GM19455 (cell line): ENCODE measurements around the gene HBB.

Experiments used
- ATAC-seq: cut with Tn5 transposase; IDR thresholded peaks from one replicate; pipeline ENCODE4 v1.9.1; 2021; ENCODE audit not compliant: unreplicated experiment

HBB gene

DNA sequence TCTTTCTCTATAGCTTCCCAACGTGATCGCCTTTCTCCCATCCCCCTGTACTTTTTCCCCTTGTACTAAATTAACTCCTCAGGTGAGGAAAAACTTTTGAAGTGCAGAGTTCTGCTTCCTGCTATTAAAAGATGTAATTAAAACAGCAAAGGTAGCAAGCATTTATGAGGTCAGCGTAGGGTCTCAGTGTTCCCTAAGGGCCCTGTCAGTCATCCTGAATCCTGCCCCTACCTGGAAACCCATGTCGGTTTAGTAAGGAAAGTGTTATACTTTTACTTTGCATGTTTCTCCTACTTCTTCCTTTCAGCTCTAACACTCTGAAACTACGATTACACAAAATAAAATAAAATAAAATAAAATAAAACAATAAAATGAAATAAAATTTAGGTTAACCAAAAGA lies 1.3 kb upstream of the HBB start:
- no peak for ATAC-seq

DNA sequence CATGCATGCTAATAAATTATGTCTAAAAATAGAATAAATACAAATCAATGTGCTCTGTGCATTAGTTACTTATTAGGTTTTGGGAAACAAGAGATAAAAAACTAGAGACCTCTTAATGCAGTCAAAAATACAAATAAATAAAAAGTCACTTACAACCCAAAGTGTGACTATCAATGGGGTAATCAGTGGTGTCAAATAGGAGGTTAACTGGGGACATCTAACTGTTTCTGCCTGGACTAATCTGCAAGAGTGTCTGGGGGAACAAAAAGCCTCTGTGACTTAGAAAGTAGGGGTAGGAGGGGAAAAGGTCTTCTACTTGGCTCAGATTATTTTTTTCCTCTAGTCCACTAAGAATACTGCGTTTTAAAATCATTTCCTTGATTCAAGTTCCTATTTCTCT lies 810 bp upstream of the HBB start:
- no peak for ATAC-seq

DNA sequence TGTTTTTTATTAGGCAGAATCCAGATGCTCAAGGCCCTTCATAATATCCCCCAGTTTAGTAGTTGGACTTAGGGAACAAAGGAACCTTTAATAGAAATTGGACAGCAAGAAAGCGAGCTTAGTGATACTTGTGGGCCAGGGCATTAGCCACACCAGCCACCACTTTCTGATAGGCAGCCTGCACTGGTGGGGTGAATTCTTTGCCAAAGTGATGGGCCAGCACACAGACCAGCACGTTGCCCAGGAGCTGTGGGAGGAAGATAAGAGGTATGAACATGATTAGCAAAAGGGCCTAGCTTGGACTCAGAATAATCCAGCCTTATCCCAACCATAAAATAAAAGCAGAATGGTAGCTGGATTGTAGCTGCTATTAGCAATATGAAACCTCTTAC lies 1.4 kb downstream of the HBB start:
- no peak for ATAC-seq

DNA sequence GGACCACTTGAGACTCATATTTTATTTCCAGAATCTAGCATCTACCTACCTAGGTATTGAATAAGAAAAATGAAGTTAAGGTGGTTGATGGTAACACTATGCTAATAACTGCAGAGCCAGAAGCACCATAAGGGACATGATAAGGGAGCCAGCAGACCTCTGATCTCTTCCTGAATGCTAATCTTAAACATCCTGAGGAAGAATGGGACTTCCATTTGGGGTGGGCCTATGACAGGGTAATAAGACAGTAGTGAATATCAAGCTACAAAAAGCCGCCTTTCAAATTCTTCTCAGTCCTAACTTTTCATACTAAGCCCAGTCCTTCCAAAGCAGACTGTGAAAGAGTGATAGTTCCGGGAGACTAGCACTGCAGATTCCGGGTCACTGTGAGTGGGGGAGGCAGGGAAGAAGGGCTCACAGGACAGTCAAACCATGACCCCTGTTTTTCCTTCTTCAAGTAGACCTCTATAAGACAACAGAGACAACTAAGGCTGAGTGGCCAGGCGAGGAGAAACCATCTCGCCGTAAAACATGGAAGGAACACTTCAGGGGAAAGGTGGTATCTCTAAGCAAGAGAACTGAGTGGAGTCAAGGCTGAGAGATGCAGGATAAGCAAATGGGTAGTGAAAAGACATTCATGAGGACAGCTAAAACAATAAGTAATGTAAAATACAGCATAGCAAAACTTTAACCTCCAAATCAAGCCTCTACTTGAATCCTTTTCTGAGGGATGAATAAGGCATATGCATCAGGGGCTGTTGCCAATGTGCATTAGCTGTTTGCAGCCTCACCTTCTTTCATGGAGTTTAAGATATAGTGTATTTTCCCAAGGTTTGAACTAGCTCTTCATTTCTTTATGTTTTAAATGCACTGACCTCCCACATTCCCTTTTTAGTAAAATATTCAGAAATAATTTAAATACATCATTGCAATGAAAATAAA lies 2.1 kb downstream of the HBB start:
- ATAC-seq: no peak

DNA sequence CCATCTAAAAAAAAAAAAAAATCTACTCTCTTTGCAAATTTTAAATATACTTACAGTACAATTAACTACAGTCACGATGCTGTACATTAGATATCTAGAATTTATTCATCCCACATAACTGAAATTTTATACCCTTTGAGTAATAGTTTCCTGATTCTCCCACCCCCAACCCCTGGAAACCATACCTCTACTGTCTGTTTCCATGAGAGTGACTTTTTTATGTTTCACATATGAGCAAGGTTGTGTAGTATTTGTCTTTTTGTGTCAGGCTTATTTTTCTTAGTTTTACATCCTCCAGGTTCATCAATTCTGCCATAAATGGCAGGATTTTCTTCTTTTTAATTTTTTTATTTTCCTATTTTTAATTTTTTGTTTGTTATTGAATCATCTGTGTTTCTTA lies 3.2 kb downstream of the HBB start:
- no peak for ATAC-seq

DNA sequence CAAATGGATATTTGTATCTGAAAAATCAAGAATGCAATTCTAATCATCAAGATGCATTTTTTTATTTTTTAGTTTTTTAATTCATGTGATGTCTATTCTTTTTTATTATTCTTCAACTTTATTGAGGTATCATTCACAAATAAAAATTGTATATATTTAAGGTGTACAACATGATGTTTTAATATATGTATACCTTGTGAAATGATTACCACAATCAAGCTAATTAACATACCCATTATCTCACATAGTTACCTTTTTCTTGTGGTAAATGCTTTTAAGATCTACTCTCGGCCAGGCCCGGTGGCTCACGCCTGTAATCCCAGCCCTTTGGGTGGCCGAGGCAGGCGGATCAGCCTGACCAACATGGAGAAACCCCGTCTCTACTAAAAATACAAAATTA lies 3.7 kb downstream of the HBB start:
- ATAC-seq: no peak

DNA sequence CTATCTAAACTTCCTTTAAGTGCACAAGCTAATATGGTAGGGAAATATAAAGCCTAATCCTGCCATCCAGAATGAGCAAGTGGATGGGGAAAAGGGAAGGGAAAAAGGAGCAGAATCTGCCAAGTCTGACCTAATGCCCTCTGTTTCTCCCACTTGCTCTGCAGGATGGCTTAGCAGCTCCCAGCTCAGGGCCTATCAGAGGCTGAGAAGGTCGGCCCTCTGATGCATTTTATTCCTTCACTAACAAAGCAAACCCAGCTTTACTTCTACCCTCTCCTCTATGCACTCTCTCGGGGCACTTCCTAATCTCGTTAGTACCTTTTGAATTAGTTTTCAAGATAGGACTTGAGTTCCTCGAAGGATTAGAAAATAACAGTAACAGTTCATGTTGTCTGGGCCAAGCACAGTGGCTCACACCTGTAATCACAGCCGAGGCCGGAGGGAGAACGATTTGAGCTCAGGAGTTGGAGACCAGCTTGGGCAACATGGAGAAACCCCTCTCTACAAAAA lies 16.4 kb downstream of the HBB start:
- ATAC-seq: no peak

DNA sequence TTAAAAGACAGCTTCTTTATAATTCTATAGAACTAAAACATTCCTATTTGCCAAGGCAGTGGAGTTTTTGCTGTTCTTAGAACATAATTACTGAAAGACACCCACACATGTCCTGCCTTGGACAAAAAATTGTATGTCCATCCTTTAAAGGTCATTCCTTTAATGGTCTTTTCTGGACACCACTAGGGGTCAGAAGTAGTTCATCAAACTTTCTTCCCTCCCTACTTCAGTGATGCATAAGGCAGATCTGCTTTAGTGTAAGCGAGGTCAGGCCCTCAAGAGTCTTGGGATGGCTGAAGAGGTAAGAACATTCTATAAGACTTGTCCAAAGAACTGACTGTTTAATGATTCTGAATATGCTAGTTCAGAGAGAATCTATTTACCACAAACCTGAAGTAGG lies 22.1 kb downstream of the HBB start:
- ATAC-seq: peak; percentile 55

DNA sequence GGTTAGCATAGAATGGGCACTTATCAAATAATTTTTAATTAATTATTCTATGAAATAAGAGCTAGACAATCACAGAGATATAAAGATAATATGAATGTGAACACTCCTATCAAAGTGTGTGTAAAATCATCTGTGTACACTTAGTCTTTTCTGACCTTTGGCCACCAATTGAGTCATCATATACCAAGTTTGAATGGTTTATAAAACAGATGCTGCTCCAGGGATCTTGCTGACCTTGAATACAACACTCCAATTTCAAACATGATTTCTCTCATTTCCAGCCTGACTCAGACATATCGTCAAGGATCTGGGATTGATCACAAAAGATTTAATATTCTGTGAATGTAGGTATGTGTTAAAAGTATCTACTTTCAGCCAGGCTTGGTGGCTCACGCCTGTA lies 23.5 kb downstream of the HBB start:
- no peak for ATAC-seq

DNA sequence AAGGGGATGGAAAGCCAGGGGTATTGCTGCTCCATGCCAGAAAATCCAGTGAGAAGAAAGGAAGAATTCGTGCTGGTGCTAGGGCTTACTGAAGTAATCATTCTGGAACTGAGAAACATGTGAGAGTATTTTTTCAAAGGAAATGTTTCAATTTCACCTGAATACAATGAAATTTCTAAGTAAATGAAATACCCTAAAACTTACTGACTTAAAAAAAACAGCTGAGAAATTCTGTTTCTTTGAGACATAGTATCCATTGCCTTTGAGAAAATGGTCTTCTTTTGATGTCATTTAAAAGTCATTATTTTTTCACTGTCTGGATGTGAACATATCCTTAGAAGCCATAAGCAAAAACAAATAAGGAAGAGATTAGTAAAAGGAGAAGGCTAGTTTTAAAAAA lies 26.3 kb downstream of the HBB start, which contains the start of gene OR51V1:
OR51V1 (minus strand) TSS at position 101 of the 400 bp plus-strand sequence; CDS start at position 101, 0 bp downstream.
- no peak for ATAC-seq

DNA sequence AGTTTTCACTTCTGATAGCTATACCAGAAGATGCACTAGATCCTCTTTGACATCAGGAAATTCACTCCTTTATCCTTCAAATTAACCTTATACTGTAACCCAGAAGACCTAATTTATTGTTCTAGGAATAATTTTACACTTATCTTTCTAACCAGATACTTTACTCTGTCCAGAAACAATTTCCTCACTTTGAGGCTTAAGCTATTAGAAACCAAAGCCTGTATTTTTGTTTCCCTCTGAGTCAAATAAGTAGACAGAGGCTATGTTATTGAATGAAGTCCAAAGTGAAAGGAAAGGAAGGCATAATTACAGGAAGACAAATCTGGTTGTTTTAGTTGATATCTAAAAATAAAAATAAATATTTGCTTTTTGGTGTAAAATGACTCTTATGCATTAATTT lies 28.6 kb downstream of the HBB start:
- ATAC-seq: no peak

DNA sequence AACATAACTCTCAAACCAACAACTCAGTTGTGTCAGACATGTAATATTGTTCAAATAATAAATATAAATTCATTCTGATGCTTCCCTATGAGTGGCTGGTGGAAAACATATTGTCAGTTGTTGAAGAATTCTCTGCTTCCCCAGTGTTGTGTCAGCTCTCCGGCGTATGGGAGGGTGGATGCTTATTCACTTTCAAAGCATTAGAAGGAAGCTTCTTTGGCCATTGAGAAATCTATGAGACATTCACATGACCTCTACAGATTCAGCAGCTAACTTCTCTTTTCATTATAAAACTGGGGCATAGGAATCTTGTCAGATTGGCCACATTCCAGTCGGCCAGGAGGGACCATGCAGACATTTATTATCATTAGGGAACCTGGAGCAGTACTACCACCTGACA lies 29.3 kb downstream of the HBB start:
- ATAC-seq: no peak

DNA sequence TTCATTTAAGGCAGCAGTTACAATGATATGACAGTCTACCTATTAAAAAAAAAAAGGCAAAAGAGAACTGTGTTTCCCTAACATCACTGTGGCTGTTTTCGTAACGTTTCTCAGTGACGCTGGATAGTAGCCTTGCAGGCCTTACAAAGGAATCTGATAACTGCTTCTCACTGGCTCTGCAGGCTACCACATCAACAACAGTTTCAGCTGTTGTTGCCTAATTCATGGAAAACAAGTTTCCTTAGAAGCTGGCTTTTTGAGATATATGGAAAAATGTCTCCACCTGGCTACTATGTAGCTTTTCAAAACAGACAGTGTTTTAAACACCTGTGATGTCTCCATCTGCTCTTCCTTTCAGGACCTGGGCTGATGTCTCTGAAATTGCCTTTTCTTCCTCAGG lies 30.1 kb downstream of the HBB start:
- no peak for ATAC-seq

DNA sequence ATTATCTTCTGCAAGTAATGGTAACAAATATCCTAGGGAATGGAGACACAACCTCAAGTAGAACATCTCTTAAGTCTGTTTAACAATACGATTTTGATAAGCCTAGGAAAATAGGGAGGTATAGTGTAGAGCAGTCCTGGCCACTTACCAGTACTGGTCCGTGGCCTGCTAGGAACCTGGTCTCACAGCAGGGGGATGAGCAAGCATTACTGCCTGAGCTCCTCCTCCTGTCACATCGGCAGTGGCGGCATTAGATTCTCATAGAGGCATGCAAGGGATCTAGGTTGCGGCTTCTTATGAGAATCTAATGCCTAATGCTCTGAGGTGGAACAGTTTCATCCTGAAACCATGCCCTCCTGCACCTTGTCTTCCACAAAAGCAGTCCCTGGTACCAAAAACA lies 30.8 kb downstream of the HBB start:
- ATAC-seq: no peak

DNA sequence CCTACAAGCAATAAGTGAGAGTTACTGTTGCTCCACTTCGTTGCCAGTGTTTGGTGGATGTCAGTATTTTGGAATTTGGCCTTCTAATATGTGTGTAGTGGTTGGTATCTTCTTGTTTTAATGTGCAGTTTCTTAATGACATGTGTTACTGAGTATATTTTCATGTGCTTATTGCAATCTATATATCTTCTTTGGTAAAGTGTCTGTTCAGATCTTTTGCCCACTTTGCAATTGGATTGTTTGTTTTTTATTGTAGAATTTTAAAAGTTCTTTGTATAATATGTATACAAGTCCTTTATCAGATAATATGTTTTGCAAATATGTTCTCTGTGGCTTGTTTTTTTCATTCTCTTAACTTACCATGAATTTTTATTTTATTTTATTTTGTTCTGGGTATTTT lies 34.1 kb downstream of the HBB start:
- no peak for ATAC-seq

DNA sequence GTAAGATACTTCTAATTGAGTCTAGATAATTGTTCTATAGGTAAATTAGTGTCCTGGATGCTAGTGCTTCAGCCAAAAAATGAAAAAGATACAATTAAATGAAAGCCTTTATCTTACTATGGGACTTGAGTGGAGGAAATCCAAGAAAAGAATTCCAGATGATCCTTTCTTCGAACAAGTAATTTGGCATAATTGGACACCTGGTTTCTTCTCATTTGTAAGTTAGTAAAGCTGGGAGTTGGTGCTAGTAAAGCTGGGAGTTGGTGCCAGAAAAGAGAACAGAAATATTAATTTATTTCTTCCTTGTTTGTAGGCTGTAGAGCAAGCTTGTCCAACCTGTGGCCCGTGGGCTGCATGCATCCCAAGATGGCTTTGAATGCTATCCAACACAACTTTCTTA lies 38.7 kb downstream of the HBB start:
- ATAC-seq: no peak

DNA sequence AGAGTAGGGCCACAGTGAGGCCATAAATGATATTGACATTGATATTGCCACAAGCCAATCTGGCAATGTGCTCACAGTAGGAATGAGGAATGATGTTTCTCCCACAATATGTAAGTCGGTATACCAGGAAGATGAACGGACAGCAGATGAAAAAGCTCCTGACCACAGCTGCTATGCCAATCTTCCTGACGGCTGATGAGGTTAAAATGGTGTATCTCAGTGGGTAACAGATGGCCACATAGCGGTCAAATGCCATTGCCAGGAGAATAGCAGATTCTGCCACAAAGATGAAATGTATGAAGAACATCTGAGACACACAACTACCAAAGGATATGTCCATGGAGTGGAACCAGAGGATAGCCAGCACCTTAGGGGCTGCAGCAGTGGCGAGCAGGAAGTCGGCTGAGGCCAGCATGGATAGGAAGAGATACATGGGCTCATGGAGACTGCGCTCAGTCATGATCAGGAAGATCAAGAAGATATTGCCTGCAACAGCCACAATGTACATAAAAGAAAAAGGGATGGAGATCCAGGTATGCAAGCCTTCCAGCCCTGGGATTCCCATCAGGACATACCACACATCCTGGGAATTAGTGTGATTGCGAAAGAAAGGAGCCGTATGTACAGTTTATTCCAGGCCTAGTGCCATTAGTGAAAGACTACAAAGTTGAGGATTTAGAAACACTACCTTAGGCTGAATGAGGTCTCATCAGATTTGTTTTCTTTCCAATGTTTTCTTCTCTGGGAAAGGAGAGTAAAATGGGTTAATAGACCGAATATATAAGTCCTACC lies 48.6 kb downstream of the HBB start:
- ATAC-seq: no peak
